DMS153 treated with DMSO at 0.1 percent for 48 hours (cell line): ENCODE measurements around the gene SELENOS.
"Not testable (repeated sequence)": the region's sequence is repeated elsewhere in the genome, so short reads cannot be mapped to it uniquely, and the experiment has no call there.

Source experiments
- DNase-seq: peaks from one replicate; lab custom pipeline; 2025; ENCODE audit not compliant: unreplicated experiment; lab: John Stamatoyannopoulos, UW

Gene SELENOS

GRCh38 chr15:101310161-101310480 lies 32.8 kb upstream of the SELENOS start:
- no peak for DNase-seq

GRCh38 chr15:101309436-101310160 lies 32.3 kb upstream of the SELENOS start:
- DNase-seq: no peak

GRCh38 chr15:101308604-101309435 lies 31.5 kb upstream of the SELENOS start:
- no peak for DNase-seq

- DNase-seq: no peak
These were observed 30.8 kb upstream of the SELENOS start for GRCh38 chr15:101307897-101308603.

- no peak for DNase-seq
These were observed 30.0 kb upstream of the SELENOS start for GRCh38 chr15:101307048-101307896.

GRCh38 chr15:101306341-101307047 lies 29.2 kb upstream of the SELENOS start:
- no peak for DNase-seq

GRCh38 chr15:101305820-101306255 lies 28.6 kb upstream of the SELENOS start:
- DNase-seq: no peak

GRCh38 chr15:101303408-101303807 lies 26.1 kb upstream of the SELENOS start:
- DNase-seq: no peak

GRCh38 chr15:101296418-101297405 lies 19.4 kb upstream of the SELENOS start:
- DNase-seq: no peak

- no peak for DNase-seq
These were observed 18.4 kb upstream of the SELENOS start for GRCh38 chr15:101295607-101296161.

GRCh38 chr15:101294731-101295606 lies 17.7 kb upstream of the SELENOS start, which contains the start of gene SNRPA1:
TSS of gene SNRPA1 (minus strand) at chr15:101295248. CDS start at chr15:101295178, 70 bp downstream.
- DNase-seq: peak; percentile 46

- DNase-seq: no peak
These were observed 15.8 kb upstream of the SELENOS start for GRCh38 chr15:101293122-101293521.

GRCh38 chr15:101288905-101289513 lies 11.7 kb upstream of the SELENOS start:
- DNase-seq: no peak

GRCh38 chr15:101287342-101287741 lies 10.1 kb upstream of the SELENOS start:
- not testable (repeated sequence) for DNase-seq

GRCh38 chr15:101286471-101287114 lies 9.3 kb upstream of the SELENOS start:
- no peak for DNase-seq

GRCh38 chr15:101283931-101284330 lies 6.6 kb upstream of the SELENOS start:
- DNase-seq: no peak

GRCh38 chr15:101280007-101280406 lies 2.7 kb upstream of the SELENOS start:
- no peak for DNase-seq
